ENCODE results near the gene TBATA. TPM values are rescaled to one million over a fixed set of nuclear protein-coding genes. Genes with fewer than 3 reads are reported as not detected.

TBATA gene
- total and polyA plus RNA-seq, 5 donors: 0.16 TPM; not detected in 4

- WGBS: 95% methylated on average over 4 of the region's 4 CpGs
- Histone ChIP-seq H3K4me1 (ENCODE audit: control insufficient read depth, insufficient read depth, low read length) (no peaks in the 10 kb centered on the region), H3K27me3 (ENCODE audit: control insufficient read depth, insufficient read depth) (no peaks in the 10 kb centered on the region), H3K27ac (ENCODE audit: low read length) (no peak overlapping the region), H3K9me3 (ENCODE audit: control insufficient read depth, low read length) (no peaks in the 10 kb centered on the region), H3K4me3 (ENCODE audit: low read length) (no peak overlapping the region)
- DNase-seq (no peak), ATAC-seq (no peak)
- intact Hi-C loops (cut with DNase I): no loop called here
These were observed 62.3 kb downstream of the TBATA start for GRCh38 chr10:70722820-70723424.

Other genes starting within 250 kb of the TBATA start
- 1 to 10 TPM in 3 of 4 donors, under 1 TPM in 1; 0.81 to 2.9 (median 1.9) TPM for gene PRF1, start 182.6 kb downstream of the TBATA start, total RNA-seq
- gene PRF1, start 182.6 kb downstream of the TBATA start, polyA plus RNA-seq: 1.1 TPM
- under 1 TPM; 0.03 to 0.36 (median 0.19) TPM for gene ADAMTS14, start 112.9 kb downstream of the TBATA start, total RNA-seq
- 0.14 TPM for gene ADAMTS14, start 112.9 kb downstream of the TBATA start, polyA plus RNA-seq
- gene SGPL1, start 30.6 kb upstream of the TBATA start, total RNA-seq: 10 to 100 TPM; 12.2 to 20.2 (median 14.6) TPM
- 4.2 TPM for gene SGPL1, start 30.6 kb upstream of the TBATA start, polyA plus RNA-seq
- 100 to 1,000 TPM; 102 to 141 (median 134) TPM for gene PCBD1, start 103.2 kb upstream of the TBATA start, total RNA-seq
- gene PCBD1, start 103.2 kb upstream of the TBATA start, polyA plus RNA-seq: 216 TPM